ENCODE results near the gene ZNF365.

Gene ZNF365

GRCh38 chr10:62382831-62383230 is 8.7 kb downstream of the ZNF365 start:
- H3K4me3 ChIP-seq, result no peak overlapping the region
- no peak for TF ChIP-seq Cebpa-rat (IDR thresholded peaks at IDR 0.05)
- H3K36me3 ChIP-seq, result no peaks in the 10 kb centered on the region
- no peak overlapping the region for H3K4me2 ChIP-seq
- H3K27me3 ChIP-seq, result no peaks in the 10 kb centered on the region
- H3K4me1 ChIP-seq, result peaks cover 8 to 14% (median 10%) of the 10 kb centered on the region in 10 experiments; a peak in 15 of 20 replicates
- H3K9me3 ChIP-seq (replicated peaks in 1 of 11), result no peaks in the 10 kb centered on the region
- H4K20me1 ChIP-seq, result no peaks in the 10 kb centered on the region
- no peak overlapping the region for H3K27ac ChIP-seq
- H3K9ac ChIP-seq, result no peak overlapping the region

- Histone ChIP-seq H3K36me3 (no peaks in the 10 kb centered on the region), H4K20me1 (no peaks in the 10 kb centered on the region), H3K9ac (no peak overlapping the region), H3K4me1 (peaks cover 8 to 14% (median 10%) of the 10 kb centered on the region in 10 experiments; a peak in 15 of 20 replicates), H3K4me3 (no peak overlapping the region), H3K9me3 (replicated peaks in 1 of 11) (peaks cover 0 to 6% (median 0%) of the 10 kb centered on the region in 11 experiments; a peak in 1 of 22 replicates), H3K27me3 (no peaks in the 10 kb centered on the region), H3K4me2 (no peak overlapping the region), H3K27ac (no peak overlapping the region)
- TF ChIP-seq Cebpa-rat (IDR thresholded peaks at IDR 0.05), result no peak
Measured at GRCh38 chr10:62384057-62384446, 9.9 kb downstream of the ZNF365 start.

- Histone ChIP-seq H3K9me3 (replicated peaks in 1 of 11) (peaks cover 0 to 6% (median 0%) of the 10 kb centered on the region in 11 experiments; a peak in 1 of 22 replicates), H3K27ac (no peak overlapping the region), H3K4me1 (peaks cover 8 to 14% (median 10%) of the 10 kb centered on the region in 10 experiments; a peak in 15 of 20 replicates), H3K4me3 (no peak overlapping the region), H3K27me3 (no peaks in the 10 kb centered on the region), H4K20me1 (no peaks in the 10 kb centered on the region), H3K9ac (no peak overlapping the region), H3K4me2 (no peak overlapping the region), H3K36me3 (no peaks in the 10 kb centered on the region)
- TF ChIP-seq Cebpa-rat (IDR thresholded peaks at IDR 0.05), result no peak
Measured at GRCh38 chr10:62384447-62385081, 10.4 kb downstream of the ZNF365 start.

- H3K4me1 ChIP-seq, result peaks cover 8 to 14% (median 10%) of the 10 kb centered on the region in 10 experiments; a peak in 15 of 20 replicates
- H3K4me2 ChIP-seq, result peak overlapping the region; percentile 2 to 57 (median 20); a peak in 16 of 22 replicates
- no peaks in the 10 kb centered on the region for H4K20me1 ChIP-seq
- H3K9ac ChIP-seq, result no peak overlapping the region
- peaks cover 0 to 6% (median 0%) of the 10 kb centered on the region in 11 experiments; a peak in 2 of 22 replicates for H3K9me3 ChIP-seq (replicated peaks in 1 of 11)
- H3K27me3 ChIP-seq, result no peaks in the 10 kb centered on the region
- H3K4me3 ChIP-seq, result no peak overlapping the region
- H3K27ac ChIP-seq, result no peak overlapping the region
- H3K36me3 ChIP-seq, result no peaks in the 10 kb centered on the region
- no peak for TF ChIP-seq Cebpa-rat (IDR thresholded peaks at IDR 0.05)
Measured at GRCh38 chr10:62386356-62387320, 12.5 kb downstream of the ZNF365 start.

GRCh38 chr10:62388328-62388727 is 14.2 kb downstream of the ZNF365 start:
- peaks cover 0 to 6% (median 0%) of the 10 kb centered on the region in 11 experiments; a peak in 2 of 22 replicates for H3K9me3 ChIP-seq (replicated peaks in 1 of 11)
- no peak overlapping the region for H3K9ac ChIP-seq
- no peaks in the 10 kb centered on the region for H3K36me3 ChIP-seq
- no peak overlapping the region for H3K27ac ChIP-seq
- H3K4me3 ChIP-seq, result no peak overlapping the region
- TF ChIP-seq Cebpa-rat (IDR thresholded peaks at IDR 0.05), result no peak
- no peaks in the 10 kb centered on the region for H3K27me3 ChIP-seq
- H3K4me1 ChIP-seq, result peaks cover 8 to 14% (median 10%) of the 10 kb centered on the region in 10 experiments; a peak in 15 of 20 replicates
- no peak overlapping the region for H3K4me2 ChIP-seq
- H4K20me1 ChIP-seq, result no peaks in the 10 kb centered on the region

- Histone ChIP-seq H3K4me2 (no peak overlapping the region), H3K9ac (no peak overlapping the region), H3K27me3 (no peaks in the 10 kb centered on the region), H3K27ac (no peak overlapping the region), H3K9me3 (replicated peaks in 1 of 11) (peaks cover 0 to 6% (median 0%) of the 10 kb centered on the region in 11 experiments; a peak in 2 of 22 replicates), H3K36me3 (no peaks in the 10 kb centered on the region), H3K4me3 (no peak overlapping the region), H4K20me1 (no peaks in the 10 kb centered on the region), H3K4me1 (peaks cover 8 to 14% (median 10%) of the 10 kb centered on the region in 10 experiments; a peak in 15 of 20 replicates)
- no peak for TF ChIP-seq Cebpa-rat (IDR thresholded peaks at IDR 0.05)
Measured at GRCh38 chr10:62390497-62391176, 16.5 kb downstream of the ZNF365 start.

GRCh38 chr10:62393237-62393636 is 19.1 kb downstream of the ZNF365 start:
- H3K27me3 ChIP-seq, result no peaks in the 10 kb centered on the region
- no peak overlapping the region for H3K4me2 ChIP-seq
- H3K4me1 ChIP-seq, result no peaks in the 10 kb centered on the region
- H3K9ac ChIP-seq, result no peak overlapping the region
- H3K36me3 ChIP-seq, result no peaks in the 10 kb centered on the region
- H3K4me3 ChIP-seq, result no peak overlapping the region
- no peaks in the 10 kb centered on the region for H4K20me1 ChIP-seq
- peaks cover 0 to 3% (median 0%) of the 10 kb centered on the region in 11 experiments; a peak in 2 of 22 replicates for H3K9me3 ChIP-seq (replicated peaks in 1 of 11)
- H3K27ac ChIP-seq, result no peak overlapping the region
- no peak for TF ChIP-seq Cebpa-rat (IDR thresholded peaks at IDR 0.05)

GRCh38 chr10:62394556-62395018 is 20.4 kb downstream of the ZNF365 start:
- H4K20me1 ChIP-seq, result no peaks in the 10 kb centered on the region
- no peak overlapping the region for H3K9ac ChIP-seq
- H3K27ac ChIP-seq, result no peak overlapping the region
- no peak for TF ChIP-seq Cebpa-rat (IDR thresholded peaks at IDR 0.05)
- H3K4me1 ChIP-seq, result no peaks in the 10 kb centered on the region
- H3K27me3 ChIP-seq, result no peaks in the 10 kb centered on the region
- no peak overlapping the region for H3K4me2 ChIP-seq
- H3K9me3 ChIP-seq (replicated peaks in 1 of 11), result no peaks in the 10 kb centered on the region; a peak in 1 of 22 replicates
- H3K36me3 ChIP-seq, result no peaks in the 10 kb centered on the region
- H3K4me3 ChIP-seq, result no peak overlapping the region

GRCh38 chr10:62395892-62396291 is 21.7 kb downstream of the ZNF365 start:
- Histone ChIP-seq H4K20me1 (no peaks in the 10 kb centered on the region), H3K4me3 (no peak overlapping the region), H3K9ac (no peak overlapping the region), H3K27ac (no peak overlapping the region), H3K27me3 (no peaks in the 10 kb centered on the region), H3K36me3 (no peaks in the 10 kb centered on the region), H3K4me2 (no peak overlapping the region), H3K9me3 (replicated peaks in 1 of 11) (no peaks in the 10 kb centered on the region; a peak in 1 of 22 replicates), H3K4me1 (no peaks in the 10 kb centered on the region)
- no peak for TF ChIP-seq Cebpa-rat (IDR thresholded peaks at IDR 0.05)

All from BLaER1 treated with 17β-estradiol and CSF1 and Interleukin-3, amounts not matched to agents 10 nM and 100 nM (cell line).